Measurements from ENCODE around the gene PIP5K1B.

- no peak for TF ChIP-seq CTCF (conservative IDR thresholded peaks at IDR 0.05; ENCODE audit: low read depth in 2 of 2)
- TF ChIP-seq REST (IDR thresholded peaks at IDR 0.05; ENCODE audit: unreplicated experiment), result no peak
- TF ChIP-seq CREB1 (CRISPR knock-in tag; IDR thresholded peaks at IDR 0.05; ENCODE audit: low read depth), result no peak
- TF ChIP-seq ZNF114 (CRISPR knock-in tag; IDR thresholded peaks at IDR 0.05), result no peak
- TF ChIP-seq EZH2 (IDR thresholded peaks at IDR 0.05; ENCODE audit: low read depth, unreplicated experiment), result no peak
- TF ChIP-seq EZH2phosphoT487 (IDR thresholded peaks at IDR 0.05; ENCODE audit: unreplicated experiment), result no peak
- TF ChIP-seq POLR2AphosphoS5 (IDR thresholded peaks at IDR 0.05; ENCODE audit: low read depth), result no peak
- TF ChIP-seq JUNB (IDR thresholded peaks at IDR 0.05; ENCODE audit: unreplicated experiment), result no peak
- TF ChIP-seq NANOG (IDR thresholded peaks at IDR 0.05; ENCODE audit: borderline replicate concordance), result no peak
- TF ChIP-seq, protein P1, sequence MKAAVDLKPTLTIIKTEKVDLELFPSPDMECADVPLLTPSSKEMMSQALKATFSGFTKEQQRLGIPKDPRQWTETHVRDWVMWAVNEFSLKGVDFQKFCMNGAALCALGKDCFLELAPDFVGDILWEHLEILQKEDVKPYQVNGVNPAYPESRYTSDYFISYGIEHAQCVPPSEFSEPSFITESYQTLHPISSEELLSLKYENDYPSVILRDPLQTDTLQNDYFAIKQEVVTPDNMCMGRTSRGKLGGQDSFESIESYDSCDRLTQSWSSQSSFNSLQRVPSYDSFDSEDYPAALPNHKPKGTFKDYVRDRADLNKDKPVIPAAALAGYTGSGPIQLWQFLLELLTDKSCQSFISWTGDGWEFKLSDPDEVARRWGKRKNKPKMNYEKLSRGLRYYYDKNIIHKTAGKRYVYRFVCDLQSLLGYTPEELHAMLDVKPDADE (IDR thresholded peaks at IDR 0.05), result no peak
- TF ChIP-seq ZNF331 (CRISPR knock-in tag; IDR thresholded peaks at IDR 0.05; ENCODE audit: low read depth), result no peak
Measured at GRCh38 chr9:68750255-68750654, 45.2 kb downstream of the PIP5K1B start.

All from GM23338 (cell line).